Uterus (tissue), 4 donors: Measurements from ENCODE around the gene ADGB. TPM values are rescaled to one million over a fixed set of nuclear protein-coding genes. Genes with fewer than 3 reads are reported as not detected.

Source experiments
- DNase-seq, 2 donors: peaks; one replicate each; pipeline ENCODE4 v3.0.0-alpha.2; 2019 to 2020
- H3K27ac ChIP-seq, 2 donors: fragments of 200-600 bp; sonication (generic); 1 replicate in 1 of 2; 2 replicates in 1 of 2; pipeline ENCODE4 v1.5.1; 2016 to 2018
- H3K27me3 ChIP-seq, 2 donors: fragments of 200-600 bp; sonication (generic); one replicate each; pipeline ENCODE4 v1.5.1; 2018 to 2019; ENCODE audit warnings: control low read depth in 1 of 2
- H3K36me3 ChIP-seq, 2 donors: fragments of 200-600 bp; sonication (generic); one replicate each; pipeline ENCODE4 v1.5.1; 2019; ENCODE audit warnings: control low read depth in 1 of 2
- H3K4me1 ChIP-seq, 2 donors: fragments of 200-600 bp; sonication (generic); one replicate each; pipeline ENCODE4 v1.5.1; 2018 to 2019; ENCODE audit warnings: control low read depth in 1 of 2
- H3K4me3 ChIP-seq, 2 donors: fragments of 200-600 bp; sonication (generic); 1 replicate in 1 of 2; 2 replicates in 1 of 2; pipeline ENCODE4 v1.5.1; 2018 to 2019; ENCODE audit warnings: mild to moderate bottlenecking in 1 of 2
- H3K9me3 ChIP-seq, 2 donors: fragments of 200-600 bp; sonication (generic); one replicate each; pipeline ENCODE4 v1.5.1; 2019; ENCODE audit warnings: control low read depth in 1 of 2
- CTCF ChIP-seq, 4 experiments: fragments of 200-600 bp in 2 of 4; fragments of 450-650 bp in 2 of 4; sonication (generic) in 2 of 4; IDR thresholded peaks; one replicate each; pipeline ENCODE4 v1.5.1; 2016 to 2019; ENCODE audit warnings: antibody characterized with exemption in 4 of 4, mild to moderate bottlenecking in 2 of 4, moderate library complexity in 1 of 4
- POLR2A ChIP-seq, 2 donors: fragments of 450-650 bp; IDR thresholded peaks; one replicate each; pipeline ENCODE4 v1.6.1; 2016; ENCODE audit warnings: antibody characterized with exemption in 2 of 2, mild to moderate bottlenecking in 1 of 2, moderate library complexity in 1 of 2
- intact Hi-C: fragments of 100-400 bp; cut with DNase I; formaldehyde crosslinking; loops from one replicate; pipeline ENCODE4 v1.15.1; 2023; ENCODE audit warnings: low total_unique reads
- total RNA-seq, 4 donors: library from RNA; depleted of rRNA in 3 of 4; stranded (reverse); fragments of >200 nt in 3 of 4; gene quantifications; one replicate each; pipeline versions ENCODE4 v1.1.0 to v1.2.4, GENCODE V29; 2014 to 2023
- donor health status: DM: yes; HTN: yes; CAD: no.

Gene ADGB
- total RNA-seq, 4 donors from 2014 or later: 1.9 to 7.7 TPM; not detected in 2

- no peak for DNase-seq
- Histone ChIP-seq H3K9me3 (no peaks in the 10 kb centered on the region), H3K27ac (no peak overlapping the region), H3K36me3 (no peaks in the 10 kb centered on the region), H3K4me1 (no peaks in the 10 kb centered on the region), H3K4me3 (no peak overlapping the region), H3K27me3 (no peaks in the 10 kb centered on the region)
- TF ChIP-seq CTCF (IDR thresholded peaks at IDR 0.05): no peak
- intact Hi-C loops: no loop called here
These were observed 29.6 kb downstream of the ADGB start for GRCh38 chr6:146628350-146628749.

- H3K4me1 ChIP-seq: no peaks in the 10 kb centered on the region
- H3K4me3 ChIP-seq: no peak overlapping the region
- TF ChIP-seq CTCF (IDR thresholded peaks at IDR 0.05) (no peak), POLR2A (IDR thresholded peaks at IDR 0.05) (no peak)
- no peak overlapping the region for H3K27ac ChIP-seq
- H3K36me3 ChIP-seq: no peaks in the 10 kb centered on the region
- intact Hi-C loops: no loop called here
- DNase-seq: no peak
- no peaks in the 10 kb centered on the region for H3K9me3 ChIP-seq
- no peaks in the 10 kb centered on the region for H3K27me3 ChIP-seq
These were observed 35.2 kb downstream of the ADGB start for GRCh38 chr6:146634022-146634421.

GRCh38 chr6:146635165-146635564, 36.4 kb downstream of the ADGB start:
- Histone ChIP-seq H3K36me3 (no peaks in the 10 kb centered on the region), H3K4me1 (no peaks in the 10 kb centered on the region), H3K4me3 (no peak overlapping the region), H3K9me3 (no peaks in the 10 kb centered on the region), H3K27me3 (no peaks in the 10 kb centered on the region), H3K27ac (no peak overlapping the region)
- intact Hi-C loops: no loop called here
- no peak for TF ChIP-seq POLR2A (IDR thresholded peaks at IDR 0.05)
- no peak for TF ChIP-seq CTCF (IDR thresholded peaks at IDR 0.05)
- no peak for DNase-seq

- Histone ChIP-seq H3K36me3 (no peaks in the 10 kb centered on the region), H3K4me1 (no peaks in the 10 kb centered on the region), H3K27ac (no peak overlapping the region), H3K4me3 (no peak overlapping the region), H3K9me3 (no peaks in the 10 kb centered on the region), H3K27me3 (no peaks in the 10 kb centered on the region)
- intact Hi-C loops: no loop called here
- TF ChIP-seq CTCF (IDR thresholded peaks at IDR 0.05): no peak
- TF ChIP-seq POLR2A (IDR thresholded peaks at IDR 0.05): no peak
- no peak for DNase-seq
These were observed 37.7 kb downstream of the ADGB start for GRCh38 chr6:146636481-146636880.

- H3K27ac ChIP-seq: no peak overlapping the region
- H3K27me3 ChIP-seq: no peaks in the 10 kb centered on the region
- H3K4me3 ChIP-seq: no peak overlapping the region
- intact Hi-C loops: no loop called here
- no peaks in the 10 kb centered on the region for H3K9me3 ChIP-seq
- TF ChIP-seq POLR2A (IDR thresholded peaks at IDR 0.05): no peak
- TF ChIP-seq CTCF (IDR thresholded peaks at IDR 0.05): no peak
- H3K36me3 ChIP-seq: no peaks in the 10 kb centered on the region
- H3K4me1 ChIP-seq: no peaks in the 10 kb centered on the region
- no peak for DNase-seq
These were observed 44.1 kb downstream of the ADGB start for GRCh38 chr6:146642921-146643320.
